GM18858 (cell line): ENCODE measurements around the gene CAPN14.
A peak's percentile ranks its signal among the peaks of the same experiment; 100 is the strongest.

Experiments
- ATAC-seq: cut with Tn5 transposase; IDR thresholded peaks from one replicate; pipeline ENCODE4 v1.9.1; 2021; ENCODE audit not compliant: unreplicated experiment

Gene CAPN14, protein sequence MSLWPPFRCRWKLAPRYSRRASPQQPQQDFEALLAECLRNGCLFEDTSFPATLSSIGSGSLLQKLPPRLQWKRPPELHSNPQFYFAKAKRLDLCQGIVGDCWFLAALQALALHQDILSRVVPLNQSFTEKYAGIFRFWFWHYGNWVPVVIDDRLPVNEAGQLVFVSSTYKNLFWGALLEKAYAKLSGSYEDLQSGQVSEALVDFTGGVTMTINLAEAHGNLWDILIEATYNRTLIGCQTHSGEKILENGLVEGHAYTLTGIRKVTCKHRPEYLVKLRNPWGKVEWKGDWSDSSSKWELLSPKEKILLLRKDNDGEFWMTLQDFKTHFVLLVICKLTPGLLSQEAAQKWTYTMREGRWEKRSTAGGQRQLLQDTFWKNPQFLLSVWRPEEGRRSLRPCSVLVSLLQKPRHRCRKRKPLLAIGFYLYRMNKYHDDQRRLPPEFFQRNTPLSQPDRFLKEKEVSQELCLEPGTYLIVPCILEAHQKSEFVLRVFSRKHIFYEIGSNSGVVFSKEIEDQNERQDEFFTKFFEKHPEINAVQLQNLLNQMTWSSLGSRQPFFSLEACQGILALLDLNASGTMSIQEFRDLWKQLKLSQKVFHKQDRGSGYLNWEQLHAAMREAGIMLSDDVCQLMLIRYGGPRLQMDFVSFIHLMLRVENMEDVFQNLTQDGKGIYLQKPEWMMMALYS

DNA sequence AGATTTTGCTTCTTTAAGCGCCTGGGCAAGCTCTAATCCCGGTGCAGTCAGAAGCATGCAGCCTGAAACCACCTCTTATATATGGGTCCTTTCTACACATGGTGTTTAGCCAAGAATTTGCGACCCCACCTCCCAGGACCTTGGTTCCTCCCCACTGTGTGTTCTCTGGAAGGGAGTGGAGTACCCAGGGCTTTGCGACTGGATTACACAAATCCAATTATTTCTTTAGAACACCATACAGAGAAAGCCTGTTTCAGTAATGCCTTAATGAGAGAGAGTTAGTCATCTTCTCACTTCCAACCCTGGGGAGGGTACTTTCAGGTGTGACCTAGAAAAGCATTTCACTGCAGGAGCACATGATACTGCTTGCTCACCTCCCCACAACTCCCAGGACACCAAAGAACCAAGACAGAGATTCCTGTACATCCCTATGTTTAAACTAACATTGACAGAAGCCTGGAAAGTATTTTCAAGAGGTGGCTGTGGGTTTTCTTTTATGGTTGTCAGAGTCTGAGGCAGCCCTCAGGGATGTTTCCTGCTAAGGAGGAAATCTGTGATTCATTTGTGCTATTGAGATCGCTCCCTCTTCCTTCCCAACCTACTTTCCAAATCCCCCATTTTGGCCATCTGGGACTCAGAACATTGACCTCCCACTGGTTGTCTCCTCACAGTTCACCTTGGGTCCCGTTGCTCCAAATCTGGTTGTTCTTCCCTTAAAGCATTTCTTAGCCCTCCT, at the start of gene CAPN14:
Gene CAPN14, minus strand, starts transcription at position 51 of the 736 bp plus-strand sequence. CDS start 12,068 bp downstream, outside the sequence.
- no peak for ATAC-seq

DNA sequence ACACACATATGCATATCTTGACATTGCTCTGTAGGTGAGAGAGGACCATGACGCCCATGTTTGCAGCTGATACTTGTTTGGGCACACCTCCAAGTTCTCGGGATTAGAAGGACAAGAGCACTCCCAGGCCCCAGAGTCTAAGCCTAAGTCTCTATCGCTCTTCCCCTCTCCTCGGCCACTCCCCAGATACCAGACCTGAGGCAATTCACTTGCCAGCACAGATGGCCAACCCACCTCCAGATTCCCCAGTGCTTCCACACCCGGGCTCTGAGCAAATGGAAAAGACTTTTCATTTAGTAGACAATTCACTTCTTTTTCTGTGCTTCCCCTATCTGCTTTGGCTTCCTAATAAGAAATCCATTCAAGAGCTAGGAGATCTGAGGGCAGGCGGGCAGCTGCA, 49.5 kb upstream of the CAPN14 start:
- ATAC-seq = no peak

DNA sequence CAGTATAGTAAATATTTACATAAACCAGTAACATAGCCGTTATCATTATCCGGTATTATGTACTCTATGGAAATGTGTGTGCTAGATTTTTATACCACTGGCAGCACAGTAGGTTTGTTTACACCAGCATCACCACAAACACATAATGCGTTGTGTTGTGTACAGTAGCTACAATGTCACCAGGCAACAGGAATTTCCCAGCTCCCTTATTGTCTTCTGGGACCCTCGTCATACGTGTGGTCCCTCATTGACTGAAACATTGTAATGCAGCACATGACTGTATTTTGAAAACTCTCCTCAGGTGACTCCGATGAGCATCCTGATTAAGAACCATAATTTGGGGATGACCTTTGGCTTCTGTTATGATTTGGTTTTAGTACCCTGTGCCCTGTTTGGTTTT, 47.9 kb upstream of the CAPN14 start:
- no peak for ATAC-seq

DNA sequence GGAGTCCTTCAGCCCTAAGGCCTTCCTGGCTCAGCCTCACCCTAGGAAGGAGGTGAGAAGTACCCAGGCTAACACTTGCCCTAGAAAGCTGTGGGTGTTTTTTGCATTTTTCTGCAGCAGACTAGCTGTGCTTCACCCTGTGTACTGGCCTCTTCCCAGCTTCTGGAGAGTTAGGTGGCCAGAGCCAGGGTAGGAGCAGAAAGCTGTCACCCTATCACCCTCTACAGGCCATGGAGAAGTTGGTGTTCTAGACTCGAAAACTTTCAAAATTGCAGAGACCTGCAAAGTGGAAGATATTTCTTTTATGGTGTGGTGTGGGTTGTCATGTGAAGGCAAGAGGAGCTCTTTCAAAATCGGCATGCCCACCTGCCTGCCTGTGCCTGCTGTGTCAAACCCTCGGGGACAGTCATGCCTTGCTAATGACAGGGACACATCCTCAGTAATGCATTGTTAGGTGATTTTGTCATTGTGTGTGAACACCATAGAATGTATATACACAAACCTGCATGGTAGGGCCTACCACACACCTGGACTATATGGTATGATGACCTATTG, 46.4 kb upstream of the CAPN14 start:
- ATAC-seq = no peak

DNA sequence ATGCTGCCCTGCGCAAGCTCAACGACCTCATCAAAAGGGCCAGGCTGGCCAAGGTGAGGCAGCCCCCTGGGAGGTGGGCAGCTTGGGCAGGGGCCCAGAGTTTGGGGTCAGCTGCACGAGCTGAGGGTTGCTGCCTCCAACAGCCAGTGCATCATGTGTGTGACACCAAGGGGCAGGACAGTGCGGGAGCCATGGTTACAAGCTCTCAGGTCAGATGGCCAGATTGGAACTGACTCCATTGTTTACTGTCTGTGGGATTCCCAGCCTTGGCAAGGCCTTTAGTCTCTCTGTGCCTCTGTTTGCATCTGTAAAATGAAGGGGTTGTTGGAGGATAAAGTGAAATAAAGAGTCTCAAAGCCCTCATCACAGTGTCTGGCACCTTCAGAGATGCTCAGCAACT, 43.6 kb upstream of the CAPN14 start:
- ATAC-seq = no peak

DNA sequence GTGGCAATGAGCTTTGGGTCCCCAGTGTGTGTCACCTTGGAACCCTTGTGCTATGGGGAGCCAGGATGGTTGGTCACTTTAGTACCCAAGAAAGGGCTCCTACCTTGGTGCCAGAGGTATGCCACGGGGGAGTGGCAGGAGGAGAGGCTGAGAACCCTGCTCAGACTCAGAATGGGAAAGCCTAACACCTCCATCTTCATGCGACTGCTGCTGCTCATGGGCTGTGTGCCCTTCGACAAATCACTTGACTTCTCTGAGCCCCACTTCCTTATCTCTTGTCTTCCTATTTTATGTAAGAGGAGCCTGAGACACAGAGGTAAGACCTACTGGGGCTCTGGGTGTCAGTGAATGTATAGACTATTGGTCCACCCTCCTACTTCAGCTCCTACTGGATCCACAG, 41.8 kb upstream of the CAPN14 start:
- no peak for ATAC-seq

DNA sequence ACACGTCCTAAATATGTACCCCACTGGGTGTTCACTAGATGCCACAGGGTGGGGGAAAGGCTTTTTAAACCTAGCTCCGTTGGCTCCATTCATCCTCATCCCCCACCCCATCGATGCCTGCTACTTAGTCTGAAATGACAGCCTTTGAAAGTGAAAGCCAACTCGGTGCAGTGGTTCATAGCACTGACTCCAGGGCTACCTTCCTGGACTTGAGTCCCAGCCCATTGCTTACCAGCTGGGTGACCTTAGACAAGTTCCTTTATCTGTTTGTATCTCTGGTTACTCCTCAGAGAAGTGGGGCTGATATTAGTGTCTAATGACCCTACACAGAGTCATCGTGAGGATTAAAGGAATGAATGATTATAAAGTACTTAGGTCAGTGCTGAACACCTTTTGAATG, 41.0 kb upstream of the CAPN14 start:
- peak; percentile 29 for ATAC-seq

DNA sequence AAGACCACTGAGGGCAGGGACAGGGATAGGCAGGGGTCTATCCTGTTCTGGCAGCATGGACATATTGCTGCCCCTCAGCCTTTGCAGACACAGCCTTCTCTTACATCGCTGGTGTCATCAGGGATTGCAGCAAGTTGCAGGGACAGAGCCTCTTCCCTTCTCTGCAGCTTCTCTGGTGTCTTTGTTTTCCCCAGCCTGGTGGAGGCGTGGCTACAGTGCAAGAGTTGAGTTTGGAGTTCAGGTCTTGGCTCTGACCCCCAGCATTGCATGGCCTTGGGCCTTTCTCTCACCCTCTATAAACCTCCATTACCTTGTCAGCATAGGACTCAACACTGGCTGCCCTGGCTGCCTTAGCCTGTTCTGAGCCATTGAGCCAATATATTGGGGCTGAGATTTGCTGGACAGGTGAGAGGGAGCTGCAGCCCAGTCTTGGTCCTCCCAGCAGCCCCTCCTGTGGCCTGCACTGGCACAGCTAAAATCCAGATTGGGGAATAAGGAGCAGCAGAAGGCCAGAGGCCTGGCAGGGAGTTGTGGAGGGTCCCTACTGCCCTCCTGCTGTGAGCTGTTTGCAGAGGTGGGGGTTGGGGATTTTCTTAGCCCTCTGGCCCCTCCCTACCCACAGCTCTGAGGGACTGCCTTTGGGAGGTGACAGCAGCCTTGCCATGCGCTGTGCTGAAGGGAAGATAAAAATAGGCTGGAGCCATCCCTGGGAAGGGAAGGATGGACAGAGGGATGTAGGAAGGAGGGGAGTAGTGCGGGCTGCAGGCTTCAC, 39.5 kb upstream of the CAPN14 start:
- peak; percentile 1 for ATAC-seq

DNA sequence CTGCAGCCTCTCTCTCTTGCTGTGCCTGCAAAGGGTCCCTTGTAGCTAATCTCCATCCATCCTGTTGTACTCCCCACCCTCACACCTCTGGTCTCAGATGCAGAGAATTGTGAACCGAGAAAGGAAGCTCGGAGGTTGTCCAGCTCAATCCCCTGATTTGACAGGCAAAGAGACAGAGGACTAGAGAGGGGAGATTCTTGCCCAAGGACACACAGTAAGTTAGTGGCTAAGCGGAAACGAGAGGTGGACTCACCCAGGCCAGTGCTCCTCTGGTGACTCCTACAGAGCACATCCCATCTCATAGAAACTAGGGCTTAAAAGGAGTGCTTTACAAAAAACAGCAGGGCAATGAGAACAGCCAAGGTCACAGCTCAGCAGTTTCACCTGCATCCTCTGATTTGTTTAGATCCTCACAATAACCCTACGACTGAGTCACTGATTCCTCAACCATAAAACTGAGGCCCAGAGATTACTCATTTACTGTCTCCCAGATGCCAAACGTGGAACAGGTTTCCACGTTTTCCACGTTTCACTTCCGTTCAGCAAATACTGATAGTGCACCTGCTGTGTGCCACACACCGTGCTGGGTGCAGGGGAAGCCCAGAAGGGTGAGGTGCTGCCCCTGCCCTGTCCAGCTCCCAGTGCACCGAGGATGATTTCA, 38.7 kb upstream of the CAPN14 start:
- peak; percentile 79 for ATAC-seq

DNA sequence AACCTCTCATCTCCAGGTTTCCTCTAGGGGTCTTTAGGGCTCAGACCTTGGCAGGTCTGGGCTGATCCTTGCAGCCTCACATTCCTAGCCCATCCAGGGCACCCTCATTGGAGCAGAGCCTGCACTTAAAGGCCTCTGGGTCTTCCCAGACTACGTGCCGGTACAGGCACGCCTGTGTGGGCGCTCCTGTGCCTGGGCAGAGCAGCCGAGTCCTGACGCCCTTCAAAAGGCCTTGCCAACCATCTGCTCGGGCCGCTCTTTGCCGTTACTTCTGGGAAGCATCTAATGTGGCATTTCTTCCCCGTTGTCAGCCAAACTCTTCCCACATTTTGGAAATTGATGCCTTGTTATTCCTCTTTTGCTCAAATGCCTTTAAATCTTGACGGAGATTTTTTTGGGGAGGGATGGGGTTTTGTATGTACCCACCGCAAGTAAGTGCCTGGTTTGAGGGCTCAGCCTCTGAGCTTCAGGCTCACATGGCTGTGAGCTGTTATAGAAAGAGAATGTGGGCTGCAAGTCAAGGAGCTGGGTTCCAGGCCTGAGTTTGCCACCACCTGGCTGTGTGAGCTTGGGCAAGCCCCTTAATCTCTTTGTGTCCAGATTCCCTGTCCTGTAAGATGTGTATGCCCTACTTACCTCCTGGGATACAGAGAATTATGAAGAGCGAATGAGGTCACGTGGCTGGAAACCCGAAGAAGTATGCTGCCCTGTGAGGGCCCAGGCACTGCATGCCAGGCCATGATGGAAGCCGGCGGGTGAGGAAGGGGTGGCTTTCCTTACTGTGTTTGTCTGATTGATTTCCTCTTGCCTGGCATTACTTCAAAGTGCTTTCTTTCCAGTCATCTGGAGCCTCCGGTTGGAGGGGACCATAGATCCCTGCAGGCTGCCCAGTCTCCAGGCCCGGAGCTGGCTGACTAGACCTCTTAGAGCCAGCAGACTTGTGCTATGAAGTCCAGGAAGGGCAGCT, 37.2 kb upstream of the CAPN14 start:
- ATAC-seq = no peak

DNA sequence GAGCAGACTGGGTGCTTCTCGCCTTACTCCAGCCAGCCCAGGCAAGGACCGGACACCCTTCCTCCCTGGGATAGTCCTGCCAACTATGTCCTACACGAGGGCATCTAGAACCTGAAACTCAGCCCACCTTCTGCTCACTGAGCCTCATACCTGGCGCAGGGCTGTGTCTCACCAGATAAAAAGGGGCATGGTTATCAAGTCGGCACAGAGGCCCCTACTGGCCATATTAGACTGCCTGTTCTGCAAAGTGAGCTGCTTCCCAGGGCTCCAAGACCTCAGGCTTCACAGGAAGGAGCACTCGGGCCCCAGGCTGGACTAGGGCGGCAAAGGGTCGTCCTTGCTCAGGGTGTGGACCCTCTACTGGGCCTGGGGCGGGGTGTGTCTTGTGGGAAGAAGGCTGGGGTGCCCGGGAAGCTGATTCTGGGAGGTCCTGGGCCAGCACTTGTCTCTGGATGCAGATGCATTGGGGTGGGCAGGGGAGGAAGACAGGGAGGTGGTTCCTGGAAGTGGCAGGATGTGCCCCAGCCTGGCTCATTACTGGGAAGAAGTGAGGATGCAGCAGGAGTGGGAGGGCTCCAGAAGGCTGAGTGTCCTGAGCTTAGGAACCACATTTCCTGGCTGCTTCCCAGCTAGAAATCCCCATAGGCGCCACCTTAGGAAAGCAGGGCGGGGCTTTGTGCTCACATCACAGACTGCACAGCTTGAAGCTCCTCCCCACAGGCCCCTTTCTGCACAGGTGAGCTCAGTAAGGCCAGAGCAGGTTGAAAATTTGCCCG, 36.2 kb upstream of the CAPN14 start:
- no peak for ATAC-seq

DNA sequence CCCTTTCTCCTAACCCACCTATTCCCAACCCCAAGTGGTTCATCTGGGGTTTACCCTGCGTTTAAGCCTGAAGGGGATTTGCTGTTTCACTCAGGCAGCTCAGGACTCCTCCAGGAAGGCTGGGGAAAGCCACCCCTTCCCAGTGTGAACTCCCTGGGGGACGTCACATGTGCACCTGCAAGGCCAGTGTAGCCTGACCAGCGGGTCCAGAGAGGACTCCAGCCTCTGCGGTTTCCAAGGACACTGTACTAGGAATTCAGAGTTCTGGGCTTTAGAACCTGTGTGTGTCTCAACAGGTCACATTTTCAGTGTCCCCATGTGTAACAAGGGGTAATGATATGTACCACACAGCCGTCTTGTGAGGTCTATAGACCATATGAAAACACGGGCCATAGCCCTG, 34.5 kb upstream of the CAPN14 start:
- ATAC-seq = no peak

DNA sequence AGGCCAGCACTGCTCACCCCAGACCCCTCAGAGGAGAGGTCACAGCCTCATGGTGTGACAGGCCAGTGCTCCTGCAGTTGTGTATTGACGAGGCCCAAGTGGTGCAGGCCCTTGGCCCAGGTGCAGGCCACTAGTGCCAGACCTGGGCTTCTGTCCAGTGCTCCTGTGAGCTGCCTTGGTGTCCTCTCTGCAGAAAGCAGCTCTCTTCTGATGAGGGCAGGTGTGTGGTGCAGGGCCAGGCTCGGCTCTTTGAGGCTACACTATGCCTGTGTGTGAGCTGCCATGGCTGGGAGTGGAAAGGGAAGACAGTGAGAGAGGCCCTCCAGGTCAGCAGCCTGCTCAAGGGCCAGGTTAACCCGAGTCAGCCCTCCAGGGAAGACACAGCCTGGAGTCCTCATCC, 33.7 kb upstream of the CAPN14 start:
- ATAC-seq = no peak

DNA sequence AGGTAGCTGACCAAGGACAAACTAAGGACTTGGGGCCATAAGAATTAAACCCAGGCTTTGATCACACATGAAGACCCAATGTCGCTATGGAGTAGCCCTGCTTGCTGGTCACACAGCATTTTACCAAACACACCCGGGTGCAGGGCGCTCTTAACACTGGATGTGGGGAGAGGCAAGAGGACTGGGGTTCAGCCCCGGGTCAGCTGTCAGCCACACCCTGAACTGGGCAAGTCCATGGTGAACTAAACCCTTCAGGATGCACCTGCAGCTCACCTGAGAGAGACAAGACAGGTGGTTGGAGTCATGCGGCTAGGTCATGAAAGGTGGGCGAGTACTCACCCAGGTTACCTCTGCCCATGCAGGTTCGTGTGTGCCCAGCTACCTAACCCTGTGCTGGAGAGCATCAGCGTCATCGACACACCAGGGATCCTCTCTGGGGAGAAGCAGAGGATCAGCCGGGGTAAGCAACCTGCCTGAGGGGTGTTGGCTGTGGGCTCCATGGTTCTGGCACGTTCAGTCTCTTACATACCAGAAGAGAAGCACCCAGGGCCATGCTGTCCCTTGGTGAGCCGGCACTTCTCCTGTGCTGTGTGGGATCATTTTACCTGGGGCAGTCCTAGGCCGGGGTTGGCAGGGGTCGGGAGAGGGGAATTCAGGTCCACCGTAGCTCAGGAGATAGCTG, 31.8 kb upstream of the CAPN14 start:
- no peak for ATAC-seq

DNA sequence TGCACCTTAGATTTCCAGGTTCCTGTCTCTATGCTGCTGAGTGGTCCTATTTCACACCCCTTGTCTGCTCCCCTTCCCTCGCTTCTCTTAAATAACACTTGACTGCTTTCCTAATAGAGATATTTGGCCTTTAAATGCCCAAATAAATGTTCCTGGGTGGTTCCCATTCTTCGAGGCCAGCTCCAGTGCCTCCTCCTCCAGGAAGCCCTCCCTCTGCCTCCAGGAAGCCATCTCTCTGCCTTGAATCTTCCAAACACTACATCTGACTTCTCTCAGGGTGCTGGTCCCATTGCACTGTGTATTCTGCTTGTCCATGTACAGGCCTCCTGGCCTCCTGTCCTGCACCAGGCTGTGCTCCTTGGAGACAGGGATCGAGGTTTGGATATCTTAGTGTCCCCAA, 30.8 kb upstream of the CAPN14 start:
- ATAC-seq = no peak

DNA sequence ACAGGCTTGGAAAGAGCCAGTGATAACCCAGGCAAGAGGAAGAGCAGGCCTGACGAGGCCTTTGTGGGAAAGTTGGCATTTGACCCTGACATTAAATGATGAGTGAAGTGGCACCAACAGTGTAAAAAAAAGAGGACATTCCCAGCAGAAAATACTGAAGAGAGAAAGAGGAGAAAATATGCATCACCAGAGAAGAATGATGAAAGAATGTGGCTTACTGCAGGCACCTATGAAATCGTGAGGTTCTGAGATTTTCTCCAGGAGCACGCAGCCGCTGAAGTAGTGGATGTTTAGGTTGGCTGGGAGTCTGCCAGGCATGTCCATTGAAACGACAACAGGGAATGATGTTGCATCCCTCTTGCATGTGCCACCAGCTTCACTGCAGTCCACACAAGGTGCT, 30.4 kb upstream of the CAPN14 start:
- ATAC-seq = no peak

DNA sequence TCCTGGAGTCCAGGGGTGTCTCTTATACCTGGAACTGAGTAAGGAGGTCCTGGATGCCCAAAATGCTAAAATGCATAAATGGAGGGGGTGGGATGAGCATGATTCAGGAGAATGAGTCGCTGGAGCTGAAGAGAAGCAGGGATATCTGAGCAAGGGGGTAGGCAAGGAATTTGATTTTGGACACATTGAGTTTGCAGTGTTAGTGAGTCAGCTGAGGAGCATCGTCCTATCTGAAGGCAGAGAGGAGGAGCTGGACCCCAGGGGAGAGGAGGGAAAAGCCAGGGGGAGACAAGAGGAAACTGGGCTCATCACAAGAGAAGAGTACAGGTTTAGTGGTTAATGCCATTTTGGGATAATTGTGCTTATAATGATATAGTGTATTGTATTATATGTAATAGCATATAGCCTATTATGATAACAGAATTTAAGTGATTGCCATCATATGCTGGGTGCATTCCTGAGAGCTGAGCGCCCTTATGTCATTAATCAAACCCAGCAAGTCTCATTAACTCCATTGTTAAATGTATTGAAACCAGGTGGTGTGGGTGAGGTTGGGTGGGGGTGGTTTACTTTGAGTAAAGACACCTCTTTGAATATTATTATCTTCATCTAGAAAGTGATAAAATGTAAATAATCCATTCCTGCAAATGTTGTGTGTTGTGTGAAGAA, 29.0 kb upstream of the CAPN14 start:
- no peak for ATAC-seq
